ENCODE data around the gene KMT2C.
"Not testable (repeated sequence)": the region's sequence is repeated elsewhere in the genome, so short reads cannot be mapped to it uniquely, and the experiment has no call there.

KMT2C gene

GRCh38 chr7:152402384-152403250 lies 33.2 kb downstream of the KMT2C start:
- DNase-seq, result no peak

DNA sequence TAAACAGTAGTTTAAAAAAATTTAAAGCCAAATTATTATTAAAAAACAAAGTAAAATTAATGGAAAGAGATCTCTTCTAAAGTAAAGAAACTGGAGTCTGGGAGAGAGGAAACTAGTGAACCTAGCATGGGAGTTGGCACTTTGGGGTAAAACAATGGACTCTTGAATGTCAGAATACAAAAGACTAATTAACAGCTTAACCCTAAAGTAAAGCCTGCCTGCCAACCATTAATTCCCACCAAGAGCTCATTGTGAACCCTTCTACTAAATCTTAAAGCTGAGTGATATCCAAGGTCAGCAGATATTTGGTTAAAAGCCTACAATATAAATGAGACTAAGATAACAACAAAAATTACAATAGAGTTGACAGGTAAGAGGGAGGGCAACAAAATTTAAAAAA lies 36.5 kb downstream of the KMT2C start:
- no peak for DNase-seq

DNA sequence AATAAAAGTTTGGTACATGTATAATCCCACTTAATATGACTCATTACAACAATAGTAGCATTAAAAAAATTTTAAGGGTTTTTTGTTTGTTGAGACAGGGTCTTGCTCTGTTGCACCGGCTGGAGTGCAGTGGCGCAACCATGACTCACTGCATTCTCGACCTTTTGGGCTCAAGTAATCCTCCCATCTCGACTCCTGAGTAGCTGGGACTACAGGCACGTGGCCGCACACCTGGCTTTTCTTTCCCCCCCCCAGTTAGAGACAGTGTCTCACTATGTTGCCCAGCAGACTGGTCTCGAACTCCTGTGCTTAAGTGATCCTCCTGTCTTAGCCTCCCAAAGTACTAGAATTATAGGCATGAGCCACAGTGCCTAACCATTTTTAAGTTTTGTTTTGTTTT lies 40.7 kb downstream of the KMT2C start:
- no peak for DNase-seq

GRCh38 chr7:152394214-152394613 lies 41.6 kb downstream of the KMT2C start:
- not testable (repeated sequence) for DNase-seq

DNA sequence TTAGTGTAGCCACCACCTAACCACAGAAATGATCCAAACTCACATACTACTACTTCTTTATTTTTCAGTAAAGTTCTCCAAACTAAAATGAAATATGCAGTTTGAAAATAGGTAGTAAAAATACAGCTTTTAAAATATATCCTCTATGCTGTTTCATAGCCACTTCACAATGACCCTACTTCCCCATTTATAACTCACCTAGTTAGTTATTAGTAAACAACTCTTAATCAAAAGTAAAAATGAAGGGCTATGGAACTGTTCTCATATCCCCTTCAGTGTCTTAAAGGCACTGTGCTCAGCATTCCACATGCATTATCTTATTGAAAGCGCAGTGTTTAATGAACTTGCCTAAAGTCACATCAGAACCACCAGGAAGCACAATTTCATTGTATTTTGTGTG lies 43.5 kb downstream of the KMT2C start:
- DNase-seq, result no peak

- DNase-seq, result not testable (repeated sequence)
These were observed 49.6 kb downstream of the KMT2C start for GRCh38 chr7:152386136-152386764.

DNA sequence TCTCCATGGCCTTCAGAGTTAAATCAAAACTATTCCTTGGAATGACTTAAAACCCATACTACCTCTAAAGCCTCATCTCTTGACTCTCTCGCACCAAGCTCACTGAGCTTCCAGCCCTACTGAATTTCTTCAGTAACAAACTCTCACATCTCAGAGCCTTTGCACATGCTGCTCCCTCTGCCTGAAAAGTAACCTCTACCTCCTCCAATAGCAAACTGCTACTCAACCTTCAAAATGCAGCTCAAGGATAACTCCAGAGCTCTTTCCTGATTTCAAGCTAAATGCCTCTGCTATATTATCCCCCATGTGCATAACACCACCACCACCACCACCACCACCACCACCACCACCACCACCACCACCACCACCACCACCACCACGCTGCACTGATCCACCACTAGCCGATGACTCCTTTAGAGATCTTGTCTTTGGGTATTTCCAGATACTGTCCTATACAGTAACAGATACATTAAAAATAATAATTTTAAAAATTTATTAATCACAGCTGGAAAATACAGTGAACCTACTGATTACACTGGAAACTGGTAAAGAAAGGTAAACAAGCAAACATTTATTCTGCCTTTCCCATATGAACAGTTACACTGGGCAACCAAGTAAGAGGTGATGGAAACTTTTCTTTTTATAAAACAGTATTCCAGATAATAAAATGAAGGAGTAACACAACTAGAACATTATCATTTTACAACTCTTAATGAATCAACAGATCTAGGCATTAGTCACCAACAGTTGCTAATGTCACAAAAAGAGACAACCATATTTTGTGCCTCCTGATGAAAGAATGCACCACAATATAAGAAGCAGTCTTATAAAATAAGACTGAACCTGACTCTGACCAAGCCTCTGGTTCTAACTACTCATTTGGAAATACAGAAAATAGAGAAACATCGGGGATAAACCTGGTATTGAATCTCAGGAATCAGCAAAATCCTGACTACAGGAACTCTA lies 51.3 kb downstream of the KMT2C start:
- not testable (repeated sequence) for DNase-seq

DNA sequence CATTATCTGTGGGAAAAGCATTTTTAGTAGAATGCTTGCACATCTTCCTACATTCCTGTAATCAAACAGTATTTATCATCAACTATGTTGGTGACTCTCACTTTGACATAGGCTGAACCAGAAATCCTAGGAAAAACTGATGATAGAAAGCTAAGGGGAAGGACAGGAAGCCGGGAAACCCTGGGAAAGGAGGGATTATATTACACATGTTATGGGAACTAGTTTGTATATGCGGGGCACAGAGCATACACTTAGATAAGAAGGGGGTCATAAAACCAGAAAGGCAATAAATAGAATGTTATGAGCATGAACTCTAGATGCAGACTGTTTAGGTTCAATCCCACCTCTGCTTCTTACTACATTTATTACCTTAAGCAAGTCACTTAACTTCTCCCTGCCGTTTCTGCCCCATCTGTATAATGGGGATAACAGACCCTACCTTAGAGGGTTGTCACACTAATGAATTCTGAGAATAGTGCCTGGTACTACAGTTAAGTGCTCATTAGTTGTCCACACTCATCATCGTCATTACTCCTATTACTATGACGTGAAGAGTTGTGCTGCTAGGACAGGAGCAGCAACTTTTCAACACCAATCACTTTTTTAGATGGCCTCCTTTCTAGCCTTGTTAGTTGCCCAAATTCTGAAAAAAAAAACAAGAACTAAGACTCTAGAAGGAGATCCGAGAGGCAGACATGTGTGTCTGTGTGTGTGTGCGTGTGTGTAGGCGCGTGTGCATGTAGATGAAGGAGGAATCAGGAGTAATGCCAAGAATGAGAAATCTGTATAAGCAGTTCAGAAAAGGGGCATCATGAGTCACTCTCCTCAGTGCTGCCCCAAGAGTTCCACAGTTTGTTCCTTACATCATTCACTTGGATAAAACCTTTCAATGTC lies 52.2 kb downstream of the KMT2C start:
- DNase-seq, result no peak

GRCh38 chr7:152382244-152382643 lies 53.6 kb downstream of the KMT2C start:
- DNase-seq, result no peak

GRCh38 chr7:152380931-152381578 lies 54.7 kb downstream of the KMT2C start:
- not testable (repeated sequence) for DNase-seq

DNA sequence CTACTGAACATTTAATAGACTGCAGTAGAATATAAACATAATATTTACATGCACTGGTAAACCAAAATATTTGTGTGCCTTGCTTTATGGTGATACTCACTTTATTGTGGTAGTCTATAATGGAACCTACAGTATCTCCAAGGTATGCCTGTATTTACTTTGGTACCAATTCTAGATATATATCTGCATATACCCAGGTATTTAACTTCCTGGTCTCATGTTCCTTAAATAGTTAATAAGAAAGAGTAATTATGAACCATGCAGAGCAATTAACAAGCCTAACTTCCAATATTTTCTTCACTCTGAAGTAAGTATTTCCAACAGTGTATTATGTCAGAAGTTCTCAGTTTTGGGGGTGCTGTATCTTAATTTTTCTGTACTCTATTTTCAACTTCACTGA lies 57.3 kb downstream of the KMT2C start:
- DNase-seq, result not testable (repeated sequence)

GRCh38 chr7:152376716-152377484 lies 58.9 kb downstream of the KMT2C start:
- not testable (repeated sequence) for DNase-seq

GRCh38 chr7:152370297-152370696 lies 65.5 kb downstream of the KMT2C start:
- no peak for DNase-seq

- no peak for DNase-seq
These were observed 66.3 kb downstream of the KMT2C start for GRCh38 chr7:152369518-152369917.

- no peak for DNase-seq
These were observed 68.6 kb downstream of the KMT2C start for GRCh38 chr7:152367170-152367569.

DNA sequence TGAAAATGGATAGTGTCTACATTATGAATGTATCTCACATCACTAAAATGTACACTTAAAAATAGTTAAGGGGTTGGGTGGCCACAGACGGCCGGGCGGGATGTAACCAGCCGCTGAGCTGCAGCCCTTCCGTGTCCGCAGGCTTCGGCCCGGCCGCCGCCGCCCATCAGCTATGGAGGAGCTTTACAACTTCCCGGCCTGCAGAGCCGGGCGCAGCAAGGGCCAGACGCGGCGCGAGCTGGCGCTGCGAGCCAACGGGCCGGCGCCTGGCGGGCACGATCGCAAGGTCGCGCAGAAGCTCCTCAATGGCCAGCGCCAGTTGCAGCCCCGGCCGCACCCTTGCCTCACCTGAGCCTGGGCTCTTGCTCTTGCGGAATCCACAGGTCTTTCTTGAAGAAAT lies 69.1 kb downstream of the KMT2C start:
- no peak for DNase-seq

DNA sequence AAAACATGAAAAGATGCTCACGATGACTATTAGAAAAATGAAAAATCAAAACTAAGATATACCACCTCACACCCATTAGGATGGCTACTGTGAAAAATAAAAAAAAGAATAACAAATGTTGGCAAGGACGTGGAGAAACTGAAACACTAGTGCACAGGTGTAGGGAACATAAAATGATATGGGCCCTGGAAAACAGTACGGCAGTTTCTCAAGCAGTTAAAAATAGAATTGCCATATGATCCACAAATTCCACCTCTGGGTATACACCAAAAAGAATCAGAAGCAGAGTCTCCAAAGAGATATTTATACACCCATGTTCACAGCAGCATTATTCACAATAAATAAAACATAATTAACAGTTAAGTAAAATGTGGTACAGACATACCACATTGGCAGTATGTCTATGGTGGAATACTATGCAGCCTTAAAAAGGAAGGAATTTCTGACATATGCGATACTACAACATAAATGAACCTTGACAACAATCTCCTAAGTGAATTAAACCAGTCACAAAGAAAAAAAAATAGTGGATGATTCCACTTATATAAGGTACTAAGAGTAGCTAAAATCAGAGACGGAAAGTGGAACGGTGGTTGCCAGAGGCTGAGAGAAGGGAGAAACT lies 69.7 kb downstream of the KMT2C start:
- DNase-seq, result no peak

- DNase-seq, result no peak
These were observed 72.0 kb downstream of the KMT2C start for GRCh38 chr7:152363798-152364197.

DNA sequence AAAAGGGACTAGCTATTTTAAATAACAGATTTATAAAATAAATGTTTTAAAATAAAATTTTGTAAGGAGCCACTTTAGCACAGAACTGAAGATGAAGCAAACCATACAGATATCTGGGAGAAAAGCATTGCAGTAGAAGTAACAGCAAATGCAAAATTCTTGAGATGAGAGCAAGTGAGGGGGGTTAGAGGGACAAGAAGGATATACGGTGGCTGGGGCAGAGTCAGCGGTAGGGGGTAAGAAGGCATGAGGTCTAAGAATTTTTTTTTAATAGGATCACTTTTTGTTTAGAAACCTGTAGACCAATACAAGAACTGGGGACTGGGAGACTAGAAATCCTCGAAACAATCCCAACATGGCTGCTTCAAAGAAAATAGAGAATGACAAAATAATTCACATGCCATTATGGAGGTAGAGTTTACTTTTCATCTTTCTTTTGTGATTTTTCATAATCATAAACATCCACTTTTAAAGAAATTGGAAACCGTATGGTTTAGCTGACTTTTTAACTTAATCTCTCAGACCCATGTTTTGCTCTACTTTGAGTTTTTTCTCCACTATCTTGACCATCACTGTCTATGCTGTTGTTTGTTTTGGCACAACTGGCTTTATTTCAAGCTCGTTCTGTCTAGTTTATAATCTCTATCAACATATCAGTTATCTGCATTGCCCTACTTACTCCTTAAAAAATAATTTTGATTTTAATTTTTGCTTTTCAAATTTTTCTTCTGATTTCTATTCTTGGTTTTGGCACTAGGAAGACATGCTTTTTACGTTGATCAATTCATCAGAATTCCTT lies 73.5 kb downstream of the KMT2C start:
- DNase-seq, result no peak

Measured in NCI-H2107 (cell line).